Stimulated activated CD8-positive, alpha-beta memory T cell treated with anti-CD3 and anti-CD28 coated beads, Interleukin-7, amount 100 ng/mL, for 24 hours (primary cell): ENCODE data around the gene SEMA6C.

Source experiments
- DNase-seq: peaks from one replicate; pipeline ENCODE4 v3.0.0-alpha.2; 2020; ENCODE audit warnings: low read depth

Gene SEMA6C

GRCh38 chr1:151158326-151158725 is 11.9 kb upstream of the SEMA6C start:
- no peak for DNase-seq

DNA sequence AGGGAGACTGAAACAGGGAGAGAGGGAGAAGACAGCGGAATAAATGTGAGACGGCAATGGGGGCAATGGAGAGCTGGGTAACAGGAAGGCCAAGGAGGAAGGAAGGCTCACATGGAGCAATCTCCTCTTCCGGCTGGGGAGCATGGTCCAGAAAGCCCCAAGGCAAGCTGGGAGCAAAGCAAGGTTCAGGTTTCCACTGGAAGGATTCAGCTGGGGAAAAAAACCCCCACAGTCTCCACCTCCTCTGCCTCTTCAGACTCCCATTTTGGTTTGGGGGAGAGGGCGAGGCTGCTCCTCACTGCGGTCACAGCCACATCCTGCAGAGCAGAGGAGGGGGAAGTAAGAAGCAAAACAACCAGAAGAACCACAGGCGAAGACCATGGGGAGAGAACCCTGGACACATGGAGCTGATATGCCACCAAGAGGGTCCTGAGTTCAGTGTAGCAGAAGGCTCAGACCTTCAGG is 10.7 kb upstream of the SEMA6C start:
- DNase-seq: no peak

- DNase-seq: peak; percentile 69
Observed at GRCh38 chr1:151156515-151156819, 10.0 kb upstream of the SEMA6C start, which contains the start of gene TNFAIP8L2. Gene TNFAIP8L2, plus strand, starts transcription at chr1:151156649. Its CDS starts 2,049 bp downstream, at chr1:151158698.

- DNase-seq: no peak
Observed at GRCh38 chr1:151147665-151148064, 1.2 kb upstream of the SEMA6C start.

DNA sequence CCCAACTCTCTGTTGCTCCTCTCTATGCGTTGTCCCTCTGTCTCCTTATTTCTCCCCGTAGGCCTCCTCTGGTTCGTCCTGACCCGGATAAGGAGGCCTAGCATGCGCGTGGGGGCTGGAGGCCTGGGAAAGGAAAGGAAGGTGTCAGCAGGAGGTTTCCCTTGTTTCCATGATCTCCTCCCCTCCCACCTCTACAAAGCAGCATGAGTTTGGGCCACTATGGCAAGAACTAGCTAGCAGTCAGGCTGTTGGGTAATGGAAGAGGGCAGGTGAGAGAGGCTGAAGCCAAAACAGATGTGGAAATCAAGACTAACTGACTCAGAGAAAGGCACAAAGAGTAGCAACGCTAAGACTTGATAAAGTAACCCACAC is 687 bp upstream of the SEMA6C start:
- no peak for DNase-seq

- no peak for DNase-seq
Observed at GRCh38 chr1:151146072-151146411, 389 bp downstream of the SEMA6C start.

- DNase-seq: no peak
Observed at GRCh38 chr1:151145304-151146071, 943 bp downstream of the SEMA6C start.

DNA sequence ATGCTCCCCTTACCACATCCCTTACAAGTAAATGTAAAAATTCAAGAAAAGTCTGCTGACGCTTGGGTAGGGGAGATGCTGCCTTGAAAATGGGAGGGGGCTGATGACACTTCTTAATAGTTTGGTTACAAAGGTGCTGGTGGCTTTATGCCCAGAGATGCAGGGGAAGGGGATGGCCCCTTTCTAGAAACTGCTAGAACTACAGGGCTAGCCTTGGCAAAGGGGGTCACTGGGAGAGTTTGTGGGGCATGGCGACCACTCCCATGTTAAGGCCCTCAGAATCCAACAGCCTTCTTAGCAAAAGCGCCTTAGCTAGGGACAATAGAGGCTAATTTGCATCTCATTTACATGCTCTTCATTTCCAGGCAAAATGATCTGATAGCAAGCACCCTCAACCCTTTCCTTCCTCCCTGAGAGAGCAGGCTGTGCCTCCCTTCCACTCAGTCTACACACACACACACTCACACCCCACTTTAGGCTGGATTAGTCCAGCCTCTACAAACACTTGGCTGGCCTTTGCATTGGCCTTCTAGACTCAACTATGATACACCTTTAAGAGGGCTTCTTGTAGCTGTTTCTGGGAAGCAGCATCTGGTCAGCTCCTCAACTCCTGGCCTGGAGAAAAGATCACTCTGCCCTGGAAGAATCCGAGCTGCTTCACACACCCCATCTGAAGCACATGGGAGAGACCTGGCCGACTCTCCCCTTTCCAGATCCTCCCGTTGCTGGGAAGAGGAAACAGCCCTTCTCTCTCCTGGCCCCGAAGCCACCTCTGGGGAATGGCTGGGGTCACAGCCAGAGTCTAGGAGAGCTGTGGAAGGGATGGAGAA is 1.7 kb downstream of the SEMA6C start:
- no peak for DNase-seq

DNA sequence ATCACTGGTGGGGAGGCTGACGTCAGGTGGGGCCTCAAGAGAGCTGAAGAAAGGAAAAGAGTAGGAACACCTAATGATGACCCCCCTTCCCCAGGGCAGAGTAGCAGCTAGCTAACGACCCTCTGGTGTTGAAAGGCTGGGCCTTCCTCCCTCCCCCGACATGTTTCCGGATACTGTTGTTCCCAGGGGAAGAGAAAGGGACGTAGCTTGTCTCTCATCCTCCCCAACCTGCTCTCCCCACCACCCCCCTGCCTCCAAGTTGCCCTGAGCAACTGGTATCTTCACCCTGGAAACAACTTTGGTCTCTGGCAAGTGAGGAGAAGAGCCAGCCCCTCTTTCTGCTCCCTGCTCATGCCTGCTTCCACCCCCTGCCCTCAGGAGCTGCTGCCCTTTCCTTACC is 2.4 kb downstream of the SEMA6C start:
- no peak for DNase-seq

DNA sequence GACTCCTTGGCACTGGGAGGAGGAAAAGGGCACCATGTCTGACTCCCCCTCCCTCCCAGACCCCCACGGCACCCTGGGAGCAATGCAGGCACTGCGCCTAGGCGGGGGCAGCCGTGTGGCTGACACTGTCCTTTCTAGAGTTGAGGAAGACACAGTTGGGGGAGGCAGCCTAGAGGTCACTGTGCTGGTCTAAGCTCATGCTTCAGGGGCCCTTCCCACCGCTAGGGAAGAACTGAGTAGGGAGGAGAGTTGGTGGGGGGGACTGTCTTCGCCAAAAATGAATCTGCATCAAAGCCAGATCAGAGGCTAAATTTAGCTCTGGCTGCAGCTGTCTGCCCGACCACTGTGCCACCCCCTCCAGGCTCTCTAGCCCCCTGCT is 3.4 kb downstream of the SEMA6C start:
- DNase-seq: no peak

GRCh38 chr1:151142411-151143056 is 3.9 kb downstream of the SEMA6C start:
- DNase-seq: no peak

DNA sequence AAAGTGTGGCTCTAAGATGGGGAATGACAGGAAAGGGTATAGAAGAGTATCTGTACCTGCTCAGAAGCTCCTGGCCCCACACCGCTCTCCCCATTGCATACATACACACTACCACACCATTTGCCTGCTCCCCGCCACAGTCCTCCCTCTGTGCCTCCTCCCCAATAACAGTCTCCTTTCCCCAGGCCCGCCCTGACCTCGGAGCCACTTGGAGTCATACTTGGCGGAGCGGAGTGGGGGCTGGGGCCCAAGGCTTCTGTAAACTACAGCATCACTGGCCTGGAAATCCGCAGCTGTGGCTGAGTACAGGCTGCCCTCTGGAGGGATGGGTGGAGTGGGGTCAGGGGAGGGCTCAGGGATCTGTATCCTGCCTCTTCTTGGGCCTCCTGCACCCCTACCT is 8.6 kb downstream of the SEMA6C start:
- no peak for DNase-seq

- DNase-seq: no peak
Observed at GRCh38 chr1:151135433-151136385, 10.7 kb downstream of the SEMA6C start.

GRCh38 chr1:151134991-151135390 is 11.4 kb downstream of the SEMA6C start:
- no peak for DNase-seq

DNA sequence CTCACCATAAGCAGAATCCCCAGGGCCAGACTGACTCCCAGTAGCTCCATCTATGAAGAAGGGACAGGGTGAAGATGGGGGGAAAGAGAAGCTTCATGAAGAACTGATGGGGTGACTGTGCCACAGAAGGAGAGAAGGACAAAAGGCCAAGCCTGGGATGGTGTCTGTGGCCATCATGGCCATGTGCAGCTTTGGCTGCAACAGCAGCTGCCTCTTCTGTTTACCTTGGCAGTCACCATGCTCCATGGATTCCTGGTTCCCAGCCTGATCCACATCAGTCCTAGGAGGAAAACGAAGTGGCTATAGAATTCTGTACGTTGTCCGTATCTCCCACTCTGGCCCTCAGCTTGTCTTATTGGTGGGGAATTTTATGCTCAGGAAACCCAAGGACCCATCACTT is 12.0 kb downstream of the SEMA6C start:
- no peak for DNase-seq

GRCh38 chr1:151133018-151133806 is 13.2 kb downstream of the SEMA6C start:
- DNase-seq: no peak

GRCh38 chr1:151132335-151133017 is 14.0 kb downstream of the SEMA6C start:
- no peak for DNase-seq

DNA sequence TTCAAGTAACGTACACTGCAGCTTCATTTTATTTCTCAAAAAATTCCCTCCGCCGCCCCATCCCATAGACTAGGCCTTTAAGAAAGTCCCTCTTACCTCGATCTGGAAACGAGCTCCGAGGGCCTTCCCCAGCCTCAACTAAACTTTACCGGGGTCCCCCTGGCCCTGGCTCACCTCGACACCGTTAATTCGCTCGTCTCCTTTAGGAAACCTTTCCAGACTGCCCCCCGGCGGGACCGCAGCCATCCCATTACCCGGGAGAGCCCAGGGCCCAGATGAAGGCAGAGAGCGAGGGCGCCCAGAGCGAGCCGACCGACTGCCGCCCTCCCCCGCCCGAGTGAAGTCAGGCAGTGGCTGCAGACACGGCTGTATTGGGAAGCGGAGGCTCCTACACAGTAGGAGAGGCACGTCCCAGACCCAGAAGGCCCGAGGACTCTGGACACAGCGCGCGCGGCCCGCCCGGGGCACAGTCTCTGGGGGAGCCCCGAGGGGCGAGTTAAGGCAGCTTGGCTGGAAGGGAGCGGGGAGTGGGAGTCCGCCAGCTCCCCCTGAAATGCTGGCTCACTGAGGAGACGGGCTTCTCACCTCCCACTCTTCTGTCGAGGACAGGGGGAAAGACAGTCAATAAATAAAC is 14.6 kb downstream of the SEMA6C start:
- DNase-seq: no peak

DNA sequence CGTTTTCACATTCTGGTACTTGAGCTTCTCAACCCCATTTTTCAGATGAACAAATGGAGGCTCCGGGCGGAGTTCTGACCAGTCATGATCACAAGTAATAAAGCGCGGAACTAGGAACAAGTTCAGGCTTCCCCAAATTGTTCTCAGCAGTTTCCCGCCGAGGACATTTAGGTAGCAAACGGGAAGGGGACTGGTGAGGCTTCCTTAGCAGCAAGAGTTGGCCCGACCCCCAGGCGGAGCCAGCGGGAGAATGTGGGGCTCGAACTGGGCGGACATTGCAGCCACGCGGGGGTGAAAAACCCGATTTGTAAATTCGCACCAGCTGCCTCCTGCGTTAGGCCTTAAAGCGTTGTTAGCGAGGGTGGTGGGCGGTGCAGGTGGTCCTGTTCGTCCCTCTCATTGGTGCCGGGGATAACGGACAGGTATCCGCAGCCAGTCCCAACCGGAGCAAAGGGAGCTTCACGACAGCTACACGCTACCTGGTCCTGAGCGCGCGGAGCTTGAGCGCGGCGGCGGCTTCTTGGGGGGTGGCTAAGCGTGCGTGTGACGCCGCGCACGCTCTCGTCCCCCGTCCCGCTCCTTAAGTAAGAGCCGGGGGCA is 15.3 kb downstream of the SEMA6C start:
- DNase-seq: peak; percentile 55

DNA sequence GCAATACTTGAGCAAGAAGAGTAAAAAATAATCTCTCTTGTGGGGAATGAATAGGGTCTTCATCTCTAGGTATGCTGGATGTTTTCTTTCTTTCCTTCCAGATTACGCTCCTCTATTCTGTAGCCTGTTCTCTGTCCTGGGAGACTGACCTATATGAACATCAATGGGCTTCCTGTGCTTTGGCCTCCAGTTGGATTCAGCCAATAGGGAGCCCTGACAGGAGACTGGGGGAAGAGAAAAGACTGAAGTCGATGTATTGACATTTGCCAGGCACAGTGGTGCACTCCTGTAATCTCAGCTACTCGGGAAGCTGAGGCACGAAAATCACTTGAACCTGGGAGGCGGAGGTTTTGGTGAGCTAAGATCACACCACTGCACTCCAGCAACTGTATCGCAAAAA is 17.6 kb downstream of the SEMA6C start:
- no peak for DNase-seq
